OCI-M2 (cell line): Measurements from ENCODE around the gene EPHA2.

Source experiments
- DNase-seq: peaks from one replicate; lab custom pipeline; 2025; ENCODE audit not compliant: unreplicated experiment; lab: John Stamatoyannopoulos, UW

Gene EPHA2

DNA sequence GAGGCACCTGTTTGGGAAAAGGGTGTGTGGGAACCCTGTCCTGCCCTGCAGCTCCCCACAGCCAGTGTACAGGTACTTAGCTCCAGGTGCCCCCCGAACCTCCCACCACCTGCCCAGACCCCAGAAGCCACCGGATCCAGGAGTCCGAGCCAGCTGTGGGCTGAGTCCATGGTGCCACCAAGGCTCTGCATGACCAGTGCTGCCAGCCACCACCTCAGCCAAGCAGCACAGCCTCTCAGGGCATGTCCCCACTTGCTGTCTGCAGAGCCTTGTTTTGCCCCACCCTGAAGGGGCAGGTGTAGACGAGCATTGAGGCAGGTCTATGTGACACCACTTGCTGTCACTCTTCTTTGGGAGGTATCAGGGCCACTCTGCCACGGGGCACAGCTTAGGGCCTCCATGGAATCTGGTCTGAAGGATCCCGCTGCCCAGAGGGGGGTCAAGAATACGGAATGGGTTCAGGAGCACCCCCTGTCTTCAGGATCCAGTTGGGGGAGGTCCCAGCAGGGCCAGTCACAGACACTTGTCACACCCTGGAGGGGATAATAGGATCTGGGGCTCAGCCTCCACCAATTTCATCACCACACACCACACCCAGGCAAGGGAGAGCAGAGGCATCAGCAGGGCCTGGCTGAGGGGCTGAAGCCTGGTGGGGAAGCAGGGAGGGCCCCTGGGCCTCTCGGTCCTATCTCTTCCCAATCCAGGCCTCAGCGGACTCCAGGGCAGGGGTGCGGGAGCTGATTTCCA is 28.9 kb upstream of the EPHA2 start:
- no peak for DNase-seq

DNA sequence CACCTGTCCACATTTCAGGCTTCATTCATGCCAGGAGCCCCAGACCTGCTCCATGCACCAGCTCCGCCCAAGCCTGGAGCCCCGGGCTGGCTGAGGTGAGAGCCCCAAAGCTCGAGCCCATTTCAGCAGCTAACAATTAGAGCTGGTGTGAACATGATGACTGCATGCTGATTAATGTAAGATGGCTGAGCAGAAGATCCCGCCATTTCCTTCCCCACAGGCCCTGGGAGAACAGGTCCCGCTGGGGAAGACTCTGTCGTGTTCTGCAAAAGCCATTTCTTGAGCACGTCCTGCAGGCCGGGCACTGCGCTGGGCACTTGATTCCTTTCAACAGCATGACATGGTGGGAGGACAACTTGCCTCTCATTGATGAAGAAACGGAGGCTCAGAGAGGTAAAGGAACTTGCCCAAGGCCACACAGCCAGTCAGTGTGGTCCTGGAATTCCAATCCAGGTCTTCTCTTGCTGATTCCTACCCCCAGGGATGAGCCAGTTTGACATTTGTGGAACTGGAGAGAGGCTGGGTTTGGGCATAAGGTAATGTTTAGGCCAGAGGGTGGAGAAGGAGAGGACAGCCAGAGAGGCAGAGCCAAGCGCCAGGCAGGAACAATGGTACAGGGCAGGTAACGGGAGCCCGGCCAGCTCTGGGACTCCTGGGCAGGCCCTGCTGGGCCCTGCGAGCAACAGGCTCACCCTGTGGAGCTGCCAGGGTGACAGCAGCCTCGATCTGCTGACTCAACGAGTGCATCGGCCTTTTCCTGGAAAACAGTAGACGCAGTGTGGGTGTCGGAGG is 28.1 kb upstream of the EPHA2 start:
- no peak for DNase-seq

DNA sequence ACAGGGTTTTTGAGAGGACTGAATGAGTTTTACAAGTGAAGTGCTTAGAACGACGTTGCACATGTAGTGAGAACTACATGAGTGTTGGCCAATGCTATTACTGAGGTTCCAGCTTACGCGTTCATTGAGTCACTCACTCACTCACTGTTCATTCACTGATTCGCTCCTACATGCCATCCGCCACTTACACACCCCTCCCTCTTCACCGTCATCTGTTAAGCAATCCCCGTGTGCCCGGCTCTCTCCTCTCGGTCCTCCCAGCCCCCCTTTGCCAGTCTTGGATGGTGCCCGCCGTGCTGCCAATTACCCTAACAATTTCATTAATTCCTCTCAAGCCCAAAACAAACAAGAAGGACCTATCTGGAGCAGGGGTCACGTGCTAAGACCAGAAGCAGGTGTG is 27.3 kb upstream of the EPHA2 start:
- no peak for DNase-seq

DNA sequence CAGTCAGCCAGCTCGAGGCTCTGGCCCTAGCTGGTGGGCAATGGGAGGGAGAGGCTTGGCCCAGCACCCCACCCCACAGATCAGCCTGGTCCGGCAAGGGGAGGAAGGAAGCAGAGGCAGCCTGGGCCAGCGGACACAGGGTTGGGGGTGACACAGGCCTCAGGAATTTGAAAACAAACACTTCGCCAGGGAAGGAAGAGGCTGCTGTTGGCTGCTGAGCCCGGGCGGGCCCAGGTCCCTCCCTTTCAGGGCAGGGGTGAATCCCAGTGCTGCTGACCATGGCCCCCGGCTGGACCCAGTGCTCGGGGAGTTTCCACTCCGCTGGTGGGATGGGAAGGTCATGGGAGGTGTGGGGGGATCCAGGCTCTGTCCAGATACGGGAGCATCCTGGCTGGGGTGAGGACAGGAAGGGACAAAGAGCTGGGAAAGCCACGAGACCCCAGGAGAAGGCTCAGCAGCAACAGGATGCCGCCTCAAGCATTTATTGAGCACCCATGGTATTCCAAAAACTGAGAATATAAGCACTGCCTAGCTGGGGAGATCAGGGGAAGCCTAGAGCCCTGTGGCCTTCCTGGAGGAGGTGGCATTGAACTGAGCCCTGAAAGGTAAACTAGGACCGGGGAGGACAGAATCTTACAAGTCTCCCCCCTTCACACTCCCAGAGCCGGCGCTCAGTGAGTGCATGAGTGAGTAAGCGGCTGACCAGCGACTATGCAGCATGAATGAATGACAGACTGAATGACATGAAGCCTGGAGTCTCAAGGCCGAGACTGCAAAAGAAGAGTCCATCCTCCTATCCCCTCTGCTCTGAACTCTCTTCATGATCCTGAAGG is 26.2 kb upstream of the EPHA2 start:
- DNase-seq, result no peak

DNA sequence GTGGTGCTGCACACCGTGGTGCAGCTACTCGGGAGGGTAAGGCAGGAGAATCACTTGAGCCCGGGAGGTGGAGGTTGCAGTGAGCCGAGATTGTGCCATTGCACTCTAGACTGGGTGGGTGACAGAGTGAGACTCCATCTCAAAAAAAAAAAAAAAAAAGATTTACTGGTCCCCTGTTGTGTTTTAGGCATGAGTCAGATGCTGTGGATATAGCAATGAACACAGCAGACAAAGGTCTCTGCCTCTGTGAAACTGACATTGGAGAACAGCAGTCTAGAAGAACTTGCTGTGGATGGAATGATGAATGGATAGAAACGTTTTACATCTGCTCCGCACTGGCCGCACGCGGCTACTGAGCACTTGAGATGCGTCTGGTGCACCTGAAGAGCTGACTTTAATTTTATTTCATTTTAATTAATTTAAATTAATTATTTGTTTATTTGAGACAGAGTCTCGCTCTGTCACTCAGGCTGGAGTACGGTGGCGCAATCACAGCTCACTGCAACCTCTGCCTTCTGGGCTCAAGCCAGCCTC is 24.5 kb upstream of the EPHA2 start:
- DNase-seq, result no peak

DNA sequence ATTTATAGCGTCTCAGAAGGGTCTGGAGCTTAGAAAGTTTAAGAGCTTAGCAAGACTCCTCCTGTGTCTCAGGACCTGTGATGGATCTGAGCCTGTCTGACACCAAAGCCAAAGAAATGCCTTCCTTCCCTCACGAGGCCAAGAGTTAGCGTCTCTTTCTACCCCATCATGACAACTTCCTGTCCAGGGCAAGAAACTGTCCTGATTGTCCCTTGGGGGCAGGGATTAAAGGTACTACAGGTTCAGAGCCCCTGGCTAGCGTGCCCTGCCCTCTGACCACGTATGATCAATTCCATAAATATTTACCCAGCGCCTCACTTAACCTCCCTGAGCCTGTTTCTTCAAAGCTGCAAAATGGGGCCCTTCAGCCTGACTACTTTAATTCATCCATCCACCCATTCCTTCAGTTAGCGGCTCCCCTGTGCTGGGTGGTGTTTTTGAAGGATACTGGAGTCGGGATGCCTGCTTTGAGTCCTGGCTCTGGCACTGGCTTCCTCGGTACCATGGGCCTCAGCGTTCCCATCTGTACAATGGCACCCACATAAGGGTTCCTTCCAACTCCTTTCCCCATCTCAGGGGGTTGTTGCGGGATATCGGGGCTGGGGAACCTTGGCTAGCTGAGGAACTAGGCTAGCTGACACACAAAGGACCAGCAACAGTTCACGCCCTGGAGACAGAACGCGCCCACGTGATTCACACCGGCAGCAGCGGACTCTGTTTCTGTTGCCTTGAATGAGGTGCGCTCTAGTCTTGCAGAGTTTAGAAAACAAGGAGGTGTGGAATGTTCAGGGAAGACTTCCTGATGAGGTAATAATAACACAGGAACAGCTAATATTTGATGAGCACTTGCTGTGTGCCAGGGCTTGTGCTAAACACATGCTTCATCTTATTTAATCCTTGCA is 23.0 kb upstream of the EPHA2 start:
- DNase-seq, result no peak

DNA sequence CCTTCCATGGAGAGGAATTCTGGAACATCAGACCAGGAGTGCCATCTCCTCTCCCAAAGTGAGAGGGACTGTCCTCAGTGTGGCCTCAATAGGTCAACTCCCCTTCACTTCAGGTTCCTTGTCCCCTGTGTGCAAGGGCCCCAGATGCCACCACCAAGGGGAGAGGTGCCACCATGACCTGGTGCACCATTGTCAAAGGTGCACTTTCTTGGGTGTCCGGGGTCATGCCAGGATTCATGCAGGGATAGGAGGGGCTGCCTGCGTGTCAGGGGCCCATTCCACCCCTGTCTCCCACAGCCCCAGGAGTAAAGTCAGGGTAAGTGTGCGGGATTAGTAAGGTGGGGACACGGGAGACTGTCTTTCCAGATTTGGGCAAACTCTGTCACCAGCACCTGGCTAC is 21.4 kb upstream of the EPHA2 start:
- no peak for DNase-seq

DNA sequence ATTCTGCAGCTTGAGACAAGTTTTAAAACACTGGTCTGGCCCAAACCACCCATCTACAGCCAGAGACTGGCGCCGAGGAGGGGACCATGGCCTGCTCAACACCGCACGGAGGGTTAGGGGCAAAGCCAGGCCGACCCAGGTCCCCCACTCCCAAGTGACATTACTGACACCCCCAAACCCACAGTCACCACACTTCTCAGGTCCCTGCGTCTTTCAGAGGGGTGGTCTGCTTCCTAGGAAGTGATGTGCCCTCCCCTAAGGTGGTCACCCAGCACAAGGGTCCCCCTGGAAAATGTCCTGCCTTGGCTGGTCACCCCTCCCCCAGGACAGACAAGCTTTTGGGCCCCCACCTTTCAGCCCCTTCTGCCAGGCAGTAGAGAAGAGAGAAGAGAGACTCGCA is 20.8 kb upstream of the EPHA2 start:
- no peak for DNase-seq

DNA sequence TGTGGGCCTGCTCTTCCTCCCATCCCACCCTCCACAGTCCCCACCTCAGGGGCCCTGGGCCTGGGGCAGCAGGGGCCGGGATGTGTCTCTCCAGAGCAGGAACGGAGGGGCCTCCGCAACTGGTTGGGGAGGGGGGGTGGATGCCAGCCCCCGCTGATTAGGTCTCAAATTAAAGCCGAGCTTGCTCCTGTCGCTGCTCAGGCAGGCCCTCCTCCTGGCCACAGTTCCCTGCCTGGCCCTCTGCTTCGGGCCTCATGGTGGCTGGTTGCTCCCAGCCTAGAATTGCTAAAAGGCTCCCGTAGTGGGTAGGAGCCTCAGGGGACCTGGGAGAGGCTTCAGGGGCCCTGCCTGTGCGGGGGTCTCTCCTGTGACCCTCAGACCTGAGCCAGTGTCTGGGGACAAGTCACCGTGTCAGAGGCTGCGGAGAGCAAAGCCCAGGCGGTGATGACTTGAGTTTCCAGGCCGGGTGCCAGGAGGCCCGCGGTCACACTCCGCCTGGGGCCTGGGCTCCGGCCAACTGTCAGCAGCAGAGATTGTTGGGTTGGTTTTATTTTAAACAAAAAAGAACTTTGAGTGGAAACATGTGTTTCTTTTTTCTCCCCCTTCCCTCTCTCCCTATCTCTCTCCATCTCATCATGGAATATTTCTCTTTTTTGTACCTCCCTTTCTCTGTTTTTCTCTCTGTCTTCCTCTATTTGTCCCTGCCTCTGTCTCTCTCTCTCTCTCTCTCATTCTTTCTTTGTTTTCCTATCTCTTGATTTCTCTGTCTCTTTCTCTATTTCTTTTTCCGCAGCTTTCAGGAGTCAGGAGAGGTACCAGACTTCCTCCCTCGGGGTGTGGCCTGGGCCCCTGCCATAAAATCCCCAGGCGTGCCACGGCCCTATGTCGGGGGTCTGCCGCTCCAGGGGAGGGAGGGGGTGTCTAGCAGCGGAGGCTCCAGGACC is 20.0 kb upstream of the EPHA2 start:
- DNase-seq, result no peak

DNA sequence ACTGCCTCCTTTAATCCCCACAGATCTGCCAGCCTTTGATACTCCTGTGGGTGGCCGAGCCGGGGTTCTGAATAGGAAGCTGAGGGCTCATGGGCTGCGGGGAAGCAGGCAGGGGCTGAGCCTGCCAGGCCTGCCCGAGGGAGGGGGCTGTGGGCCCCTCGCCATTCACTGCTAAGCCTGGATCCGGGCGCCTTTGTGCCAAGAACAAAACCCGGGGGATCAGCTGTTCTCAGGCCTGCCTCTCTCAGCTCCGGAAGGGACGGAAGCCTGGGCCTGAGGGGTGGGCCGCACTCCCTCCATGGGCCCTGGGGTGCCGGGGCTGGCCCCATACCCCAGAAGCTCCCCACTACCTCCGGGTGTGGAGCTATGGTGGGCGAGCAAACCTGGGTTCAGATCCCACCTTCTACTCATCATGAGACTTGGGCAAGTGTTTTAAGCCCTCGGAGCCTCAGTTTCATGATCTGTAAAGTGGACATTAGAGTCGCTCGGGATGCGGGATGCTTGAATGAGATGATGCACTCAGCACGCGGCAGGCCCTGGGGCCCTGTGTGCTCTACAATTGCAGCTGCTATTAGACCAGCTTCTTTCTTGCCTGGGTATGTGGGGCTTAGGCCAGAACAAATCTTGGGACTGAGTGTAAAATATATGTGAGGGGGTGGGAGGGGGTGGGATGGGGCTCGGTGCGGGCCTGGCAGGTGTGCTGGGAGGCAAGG is 19.2 kb upstream of the EPHA2 start:
- DNase-seq, result no peak

DNA sequence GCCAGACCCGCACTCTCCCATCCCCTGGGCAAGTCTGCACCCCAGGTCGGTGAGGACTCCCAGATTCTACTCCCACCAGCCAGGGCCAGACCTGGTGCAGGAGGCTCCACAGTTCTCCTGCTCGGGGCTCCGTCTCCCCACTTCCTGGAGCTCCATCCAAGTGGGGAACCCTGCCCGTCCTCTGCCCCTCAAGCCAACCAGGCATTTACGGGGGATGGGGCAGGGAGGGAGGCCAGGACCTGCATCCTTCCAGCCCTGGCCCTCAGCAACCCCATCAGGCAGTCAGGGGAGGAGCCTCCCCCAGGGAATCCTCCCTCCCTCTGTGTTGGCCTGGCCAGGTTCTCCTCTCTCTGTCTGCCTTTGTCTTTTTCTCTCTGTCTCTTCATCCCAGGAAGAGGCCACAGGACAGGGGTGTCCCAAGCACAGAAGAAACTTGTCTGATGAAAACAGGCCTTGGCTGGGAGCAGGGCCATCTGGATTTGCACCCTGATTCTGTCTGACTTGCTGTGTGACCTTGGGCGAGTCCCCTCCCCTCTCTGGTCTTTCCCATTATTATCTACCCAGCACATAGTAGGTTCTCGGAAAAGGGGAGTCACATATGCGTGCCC is 18.5 kb upstream of the EPHA2 start:
- DNase-seq, result no peak

DNA sequence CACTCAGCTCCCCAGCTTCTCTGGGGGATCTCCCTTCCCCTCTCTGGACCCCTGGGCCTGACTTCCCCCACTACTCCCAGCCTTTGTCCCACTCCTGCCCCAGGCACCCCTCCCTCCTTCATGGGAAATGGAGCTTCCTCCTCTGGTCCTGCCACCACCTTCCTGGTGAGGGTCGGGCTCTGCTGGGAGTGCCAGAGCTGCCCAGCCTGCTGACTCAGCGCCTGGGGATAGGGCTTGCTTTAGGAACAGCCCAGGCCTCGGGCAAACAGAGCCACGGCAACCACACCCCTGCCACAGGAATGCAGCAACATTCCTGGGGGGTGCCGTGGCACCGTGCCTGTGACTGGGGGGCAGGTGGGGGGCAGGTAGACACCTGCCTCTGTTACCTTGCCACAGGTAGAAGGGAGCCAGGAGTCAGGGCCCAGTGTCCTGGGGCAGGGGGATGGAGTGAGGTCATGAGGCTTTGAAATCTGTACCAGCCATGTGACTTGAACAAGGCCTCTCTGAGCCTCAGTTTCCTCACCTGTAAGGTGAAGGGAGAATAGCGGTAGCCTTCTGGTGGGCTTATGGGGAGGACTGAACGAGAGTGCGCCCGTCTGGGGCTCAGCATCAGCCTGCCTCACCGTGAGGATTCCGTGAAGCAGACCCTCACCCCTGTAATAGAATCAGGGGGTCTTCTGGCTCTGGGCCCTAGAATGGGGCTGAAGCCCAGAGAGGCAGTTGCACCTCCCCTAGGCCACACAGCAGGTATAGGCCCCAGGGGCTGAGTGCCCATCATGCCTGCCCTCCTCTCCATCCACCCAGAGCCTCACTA is 17.8 kb upstream of the EPHA2 start:
- DNase-seq, result no peak

DNA sequence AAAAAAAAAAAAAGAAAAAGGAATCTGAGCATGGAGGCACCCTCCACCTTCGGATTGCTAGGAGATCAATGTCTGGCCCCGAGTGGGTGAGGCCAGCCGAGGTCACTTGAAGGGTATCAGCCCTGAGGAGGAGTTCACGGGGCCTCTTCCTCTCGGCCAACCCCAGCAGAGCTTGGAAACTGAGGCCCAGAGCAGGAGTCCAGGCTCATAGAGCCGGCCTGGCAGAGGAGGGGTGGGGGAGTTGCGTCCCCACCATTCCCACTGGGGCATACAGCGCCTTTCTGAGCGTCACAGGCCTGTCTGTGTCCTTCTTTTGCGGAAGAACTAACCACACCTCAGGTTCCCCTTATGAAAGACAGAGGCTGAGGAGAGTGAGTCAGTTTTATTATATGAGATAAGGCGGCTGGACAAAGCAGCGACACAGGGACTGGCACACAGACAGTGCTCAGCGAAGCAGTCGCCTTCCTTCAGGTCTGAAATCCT is 17.1 kb upstream of the EPHA2 start:
- DNase-seq, result no peak

DNA sequence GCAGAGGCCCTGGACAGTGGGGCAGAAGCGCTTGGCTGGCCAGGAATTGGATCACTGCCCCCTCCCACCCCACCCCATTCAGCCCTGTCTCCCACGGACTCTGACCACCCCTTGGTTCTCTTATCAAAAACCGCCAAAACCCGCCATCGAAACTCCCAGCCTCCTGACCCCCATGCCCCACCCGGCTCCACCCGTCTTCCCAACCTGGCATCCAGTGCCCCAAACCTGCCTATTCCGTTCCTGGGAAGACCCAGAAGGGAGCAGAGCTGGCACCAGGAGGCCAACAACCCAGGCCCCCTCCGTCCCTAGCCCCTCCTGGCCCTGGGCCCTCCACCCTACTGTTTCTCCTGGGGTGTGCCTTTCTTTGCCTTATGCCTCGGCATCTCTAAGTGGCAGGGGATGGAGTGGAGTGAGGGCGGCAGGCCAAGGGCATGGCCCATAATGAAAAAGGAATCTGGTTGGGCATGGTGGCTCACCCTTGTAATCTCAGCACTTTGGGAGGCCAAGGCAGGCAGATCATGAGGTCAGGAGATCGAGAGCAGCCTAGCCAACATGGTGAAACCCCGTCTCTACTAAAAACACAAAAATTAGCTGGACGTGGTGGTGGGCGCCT is 16.5 kb upstream of the EPHA2 start:
- DNase-seq, result no peak

DNA sequence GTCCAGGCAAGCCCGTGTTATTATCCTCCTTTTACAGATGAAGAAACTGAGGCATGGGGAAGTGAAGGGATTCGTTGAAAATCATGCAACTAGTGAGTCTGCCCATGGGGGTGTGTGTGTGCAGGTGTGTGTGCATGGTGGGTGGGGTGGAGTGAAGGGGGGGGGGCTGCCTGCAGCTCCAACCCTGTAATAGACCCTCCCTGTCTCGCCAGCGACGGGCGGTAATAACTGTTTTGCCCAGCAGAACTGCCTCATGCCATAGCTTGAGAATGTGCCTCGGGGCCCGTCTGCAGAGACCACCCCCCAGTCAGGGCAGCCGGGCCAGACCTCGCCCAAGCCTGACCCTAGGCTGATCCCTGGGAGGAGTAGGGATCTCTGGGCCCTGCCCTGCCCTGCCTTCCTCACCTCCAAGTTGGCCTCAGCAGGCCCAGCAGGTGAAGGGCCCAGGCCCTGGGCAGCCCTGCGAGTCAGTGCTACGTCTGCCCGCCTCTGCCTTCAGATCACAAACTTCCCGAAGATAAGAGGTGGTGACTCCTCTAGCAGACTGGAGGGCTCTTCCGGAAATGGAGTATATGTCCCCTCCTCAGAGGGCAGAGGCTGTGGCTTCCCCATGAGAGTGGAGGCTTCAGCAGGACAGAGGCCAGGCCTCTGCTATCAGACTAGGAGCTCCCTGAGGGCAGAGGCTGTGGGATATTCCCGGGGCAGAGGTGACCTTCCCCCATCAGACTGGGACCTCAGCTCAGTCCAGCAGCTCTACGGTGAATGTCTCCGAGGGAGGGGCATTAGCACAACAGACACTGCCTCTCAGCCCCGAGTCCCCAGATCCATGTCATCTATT is 15.7 kb upstream of the EPHA2 start:
- DNase-seq, result no peak

DNA sequence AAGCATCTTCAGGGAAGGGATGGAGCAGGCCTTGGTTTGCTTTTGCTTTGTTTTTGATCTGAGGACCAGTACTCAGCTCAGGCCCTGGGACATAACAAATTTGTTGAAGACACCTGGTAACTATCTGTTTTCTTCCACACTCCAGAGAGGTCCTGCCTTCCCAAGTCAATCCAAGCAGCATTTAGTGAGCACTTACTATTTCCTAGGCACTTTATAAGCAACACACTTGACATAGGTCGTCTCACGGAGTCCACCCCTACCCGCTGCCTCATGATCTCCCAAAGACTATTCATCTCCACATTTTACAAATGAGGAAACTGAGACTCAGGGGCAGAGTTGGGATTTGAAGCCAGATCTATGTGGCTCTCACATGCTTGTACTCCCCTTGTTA is 14.4 kb upstream of the EPHA2 start:
- no peak for DNase-seq
